Activated T-helper 1 cell treated with anti-CD3 and anti-CD28 coated beads, Interleukin-2, amount 50 U/mL, for 16 hours (primary cell): ENCODE measurements around the gene ASIC2.

ENCODE experiments used
- DNase-seq, 2 donors: peaks; one replicate each; pipeline ENCODE4 v3.0.0-alpha.2; 2020; ENCODE audit warnings: low read depth in 1 of 2, low spot score in 1 of 2

Gene ASIC2

DNA sequence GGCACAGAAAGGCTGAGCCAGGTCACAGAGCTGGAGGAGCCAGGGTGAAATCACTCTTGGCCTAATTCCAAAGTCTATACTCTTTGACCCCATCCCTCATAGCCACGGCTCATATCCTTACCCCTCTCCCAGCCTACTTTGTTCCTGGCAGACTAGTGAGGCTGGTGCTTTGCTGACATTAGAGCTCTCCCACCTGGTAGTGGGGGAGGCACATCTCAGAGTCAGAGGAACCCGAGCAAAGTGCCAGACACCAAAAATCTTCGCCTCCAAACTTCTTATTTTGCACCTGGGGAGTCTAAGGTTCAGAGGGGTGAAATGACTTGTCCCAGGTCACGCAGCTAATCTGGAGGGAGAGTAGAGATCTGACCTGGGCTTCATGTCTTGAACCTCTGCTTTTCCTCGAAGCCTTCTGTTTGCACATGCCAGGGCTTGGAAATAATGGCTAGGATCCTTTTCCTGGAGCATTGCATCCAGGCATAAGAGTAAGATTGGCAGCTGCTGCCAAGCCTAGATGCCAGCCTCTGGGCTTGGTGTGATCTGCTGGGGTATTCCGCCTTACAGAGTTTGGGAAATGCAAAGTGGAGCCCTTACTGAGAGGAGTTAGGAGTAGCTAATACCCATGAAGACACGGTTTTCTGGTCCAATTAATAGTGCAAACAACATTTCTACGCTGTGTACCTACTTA is 174.6 kb downstream of the ASIC2 start:
- no peak for DNase-seq

- DNase-seq = no peak
Observed at GRCh38 chr17:33116021-33116551, 177.0 kb downstream of the ASIC2 start.

GRCh38 chr17:33115366-33115765 is 177.7 kb downstream of the ASIC2 start:
- no peak for DNase-seq

GRCh38 chr17:33113991-33114370 is 179.1 kb downstream of the ASIC2 start:
- no peak for DNase-seq

GRCh38 chr17:33113276-33113990 is 179.7 kb downstream of the ASIC2 start:
- DNase-seq = no peak

GRCh38 chr17:33112763-33113162 is 180.3 kb downstream of the ASIC2 start:
- no peak for DNase-seq

- no peak for DNase-seq
Observed at GRCh38 chr17:33109336-33110072, 183.6 kb downstream of the ASIC2 start.

DNA sequence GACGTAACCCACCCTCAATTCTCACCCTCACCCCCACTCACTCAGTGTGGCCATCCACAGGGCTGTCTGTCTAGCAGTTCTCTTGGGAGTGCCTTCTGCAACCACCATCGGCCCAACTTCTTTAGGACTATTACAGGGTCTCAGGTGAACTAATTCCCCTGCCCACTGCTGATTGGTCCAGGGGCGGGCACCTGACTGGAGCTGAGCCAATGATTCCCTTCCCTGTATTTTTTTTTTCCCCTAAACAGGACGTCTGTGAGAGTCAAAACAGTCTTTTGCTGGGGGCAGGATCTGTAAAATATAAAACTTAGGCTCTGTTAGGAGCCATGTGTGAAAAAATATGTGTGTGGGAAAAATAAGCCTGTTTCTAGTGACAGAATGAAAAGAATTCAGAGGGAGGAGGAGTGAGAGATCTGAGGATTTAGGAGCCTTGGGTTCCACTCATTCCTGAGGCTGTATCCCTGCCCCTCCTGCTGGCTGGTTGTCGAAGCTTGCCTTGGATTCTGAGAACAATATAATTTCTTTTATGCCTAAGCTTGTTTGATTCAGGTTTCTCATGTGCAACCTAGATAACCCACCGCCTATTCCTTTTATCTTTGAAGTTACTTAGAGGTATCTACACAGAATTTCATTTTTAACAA is 186.4 kb downstream of the ASIC2 start:
- no peak for DNase-seq

- DNase-seq = no peak
Observed at GRCh38 chr17:33105911-33106310, 187.2 kb downstream of the ASIC2 start.

DNA sequence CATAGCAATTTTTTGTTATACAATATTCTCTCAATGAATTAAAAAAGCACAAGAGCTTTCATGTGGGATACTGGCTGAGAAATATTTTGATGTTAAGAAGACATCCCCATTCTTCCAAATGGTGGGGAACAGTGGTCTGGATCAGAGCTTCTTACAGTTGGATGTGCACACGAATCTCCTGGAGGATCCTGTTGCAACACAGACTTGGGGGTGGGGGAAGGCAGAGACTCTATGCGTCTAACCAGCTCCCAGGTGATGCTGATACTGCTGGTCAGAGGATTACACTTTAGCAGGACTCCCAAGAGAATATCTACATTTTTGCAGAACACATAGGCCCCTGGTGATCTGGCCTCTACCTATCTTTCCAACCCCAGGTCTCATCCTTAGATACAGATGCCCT is 193.2 kb downstream of the ASIC2 start:
- DNase-seq = no peak

DNA sequence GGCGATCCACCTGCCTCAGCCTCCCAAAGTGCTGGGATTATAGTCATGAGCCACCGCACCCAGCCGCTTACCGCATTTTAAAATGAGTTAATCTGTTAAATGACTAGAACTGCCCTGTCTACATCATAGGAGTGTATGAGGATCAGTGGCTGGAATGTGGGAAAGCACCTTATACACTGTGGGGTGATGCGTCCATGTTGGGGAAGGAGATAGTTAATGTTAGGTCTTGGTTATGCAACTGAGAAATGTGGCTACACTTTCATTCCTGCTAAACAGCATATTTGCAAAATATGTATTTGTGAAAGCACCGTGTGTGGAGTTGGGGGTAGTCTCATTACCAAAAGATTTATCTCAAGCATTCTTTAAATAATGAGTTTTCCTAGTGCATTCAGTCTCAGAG is 193.8 kb downstream of the ASIC2 start:
- DNase-seq = no peak

DNA sequence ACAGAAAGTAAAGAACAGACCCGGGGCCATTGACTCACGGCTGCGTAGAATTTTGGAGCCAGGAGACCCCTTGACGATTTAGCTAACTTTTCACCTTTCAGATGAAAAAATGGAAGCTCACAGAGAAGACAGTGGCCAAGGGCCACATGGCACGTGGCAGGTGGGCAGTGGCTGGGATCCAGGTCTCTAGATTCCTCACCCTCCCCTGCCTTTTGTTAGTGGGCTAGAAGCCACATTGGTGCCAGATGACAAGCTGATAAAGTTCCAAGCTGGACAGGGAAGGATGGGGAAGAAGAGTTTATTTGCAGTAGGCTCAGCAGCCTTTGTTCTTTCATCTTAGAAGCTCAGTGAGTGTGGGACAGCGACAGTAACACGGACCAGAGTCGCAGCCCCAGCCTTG is 195.7 kb downstream of the ASIC2 start:
- DNase-seq = no peak

GRCh38 chr17:33096161-33096560 is 196.9 kb downstream of the ASIC2 start:
- DNase-seq = no peak

DNA sequence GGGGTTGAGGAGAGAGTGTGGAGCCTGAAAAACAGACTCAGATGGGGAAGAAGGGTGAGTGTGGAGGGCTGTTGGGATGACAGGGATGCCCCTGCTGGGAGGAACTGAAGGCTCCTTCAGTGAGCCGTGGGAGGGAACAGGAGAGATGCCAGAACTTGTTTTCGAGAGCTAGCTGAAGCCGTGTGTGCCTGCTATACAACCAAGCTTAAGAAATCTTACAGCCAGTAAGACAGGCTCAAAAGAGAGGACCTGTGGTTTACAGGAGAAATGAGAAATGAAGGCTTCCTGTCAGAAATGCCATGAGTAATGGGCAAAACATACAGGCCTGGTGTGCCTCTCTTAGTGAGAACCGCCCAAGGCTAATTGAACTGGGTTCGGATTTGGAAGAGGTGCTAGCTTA is 201.8 kb downstream of the ASIC2 start:
- no peak for DNase-seq

GRCh38 chr17:33090806-33091205 is 202.3 kb downstream of the ASIC2 start:
- no peak for DNase-seq

GRCh38 chr17:33086878-33087277 is 206.2 kb downstream of the ASIC2 start:
- DNase-seq = no peak

DNA sequence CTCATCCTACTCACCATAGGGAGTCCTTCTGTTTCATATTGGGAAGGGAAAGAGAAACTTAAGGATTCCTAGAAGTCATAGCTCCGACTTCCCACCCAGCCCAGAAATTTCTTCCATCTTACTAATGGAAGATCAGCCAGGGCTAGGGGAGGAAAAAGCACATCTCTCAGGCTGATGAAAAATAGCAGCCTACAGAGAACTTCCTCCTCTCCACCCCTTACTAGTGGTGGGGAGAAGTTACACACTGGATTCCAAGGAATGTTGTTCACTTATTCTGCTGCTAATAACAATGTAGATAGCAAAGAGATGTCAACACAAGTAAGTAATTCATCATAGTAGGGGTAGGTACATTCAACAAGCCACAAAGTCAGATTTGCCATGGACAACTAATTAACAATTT is 207.1 kb downstream of the ASIC2 start:
- no peak for DNase-seq

DNA sequence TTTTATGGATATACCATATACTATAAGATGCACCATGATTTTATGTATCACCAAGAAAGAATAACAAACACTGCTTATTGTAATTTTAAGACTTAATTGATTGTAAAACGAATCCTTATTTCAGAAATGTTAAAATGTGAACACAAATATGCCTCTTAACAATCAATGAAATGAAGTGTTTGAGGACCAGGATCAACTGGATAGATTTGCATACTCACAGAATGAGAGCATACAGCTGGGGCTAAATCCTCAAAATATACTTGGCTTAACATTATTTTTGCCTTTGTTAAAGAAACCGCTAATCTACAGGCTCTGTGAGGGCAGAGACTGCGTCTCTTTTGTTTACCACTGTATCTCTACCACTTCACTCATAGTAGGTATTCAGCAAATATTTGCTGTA is 207.8 kb downstream of the ASIC2 start:
- DNase-seq = no peak

- DNase-seq = no peak
Observed at GRCh38 chr17:33084755-33085154, 208.3 kb downstream of the ASIC2 start.

GRCh38 chr17:33082529-33083173 is 210.4 kb downstream of the ASIC2 start:
- no peak for DNase-seq

DNA sequence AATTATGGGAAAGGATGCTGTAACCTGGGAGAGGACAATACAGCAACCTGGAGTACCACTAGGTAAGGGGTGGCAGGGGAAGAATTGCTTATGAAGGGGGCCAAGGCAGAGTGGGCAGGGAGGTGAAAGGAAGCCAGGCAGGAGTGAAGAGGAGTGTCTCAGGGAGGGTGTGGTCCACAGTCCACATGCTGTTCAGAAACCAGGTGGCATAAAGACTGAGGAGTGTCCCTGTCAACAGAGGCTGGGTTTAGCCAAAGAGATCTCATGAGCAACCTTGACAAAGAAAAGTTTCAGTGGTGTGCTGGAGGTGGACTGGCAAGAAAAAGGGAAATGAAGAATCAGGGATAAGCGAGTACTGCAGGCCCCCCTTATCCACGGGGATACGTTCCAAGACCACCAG is 213.0 kb downstream of the ASIC2 start:
- no peak for DNase-seq
